ENCODE data around the gene DDX11.
"Not testable (repeated sequence)": the region's sequence is repeated elsewhere in the genome, so short reads cannot be mapped to it uniquely, and the experiment has no call there.

GRCh38 chr12:31076150-31076549, 2.5 kb downstream of the DDX11 start:
- not testable (repeated sequence) for TF ChIP-seq CTCF (conservative IDR thresholded peaks at IDR 0.05; ENCODE audit: low read depth, low read length); EZH2 (IDR thresholded peaks at IDR 0.05; ENCODE audit: low read length, unreplicated experiment)

All from PC-3 (cell line).